Measurements from ENCODE around the gene PALLD. TPM values are rescaled to one million over a fixed set of nuclear protein-coding genes. Genes with fewer than 3 reads are reported as not detected.
A peak's percentile ranks its signal among the peaks of the same experiment; 100 is the strongest.
"Not testable (repeated sequence)": the region's sequence is repeated elsewhere in the genome, so short reads cannot be mapped to it uniquely, and the experiment has no call there.

PALLD gene
- total RNA-seq, 1 donor from 2014 or later: 121 TPM

GRCh38 chr4:168917138-168917779, 420.4 kb downstream of the PALLD start:
- peak; percentile 43 for DNase-seq

DNA sequence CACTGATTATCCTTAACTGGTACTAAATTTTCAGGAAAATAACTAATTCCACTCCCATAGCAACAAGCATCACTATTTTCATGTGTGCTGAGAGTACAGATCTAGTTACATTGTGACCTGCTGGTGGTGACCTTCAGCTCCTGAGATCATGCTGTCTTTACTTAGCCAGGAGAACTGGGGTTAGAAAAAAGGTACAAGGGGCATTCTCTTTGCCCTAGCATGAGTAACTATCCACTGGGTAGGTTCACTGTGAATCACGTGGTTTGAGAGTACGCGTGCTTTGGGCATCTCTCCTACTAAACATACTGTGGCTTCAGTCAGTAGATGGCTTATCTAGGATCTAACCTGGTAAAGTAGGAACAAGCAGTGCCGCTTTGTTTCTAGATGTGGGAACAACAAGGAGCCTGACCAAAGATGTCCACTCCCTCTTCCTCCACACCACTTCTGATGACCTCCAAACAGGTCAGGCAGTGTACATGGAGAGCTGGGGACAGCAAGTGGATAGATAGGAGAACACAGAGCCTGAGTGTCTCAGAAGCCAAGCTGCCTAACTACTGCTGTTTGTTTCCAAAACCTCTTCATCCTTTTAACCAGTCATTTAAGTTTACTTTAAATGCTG, 423.0 kb downstream of the PALLD start:
- DNase-seq: no peak

- DNase-seq: no peak
These were observed 423.7 kb downstream of the PALLD start for GRCh38 chr4:168920441-168921065.

- DNase-seq: peak; percentile 74
These were observed 426.8 kb downstream of the PALLD start for GRCh38 chr4:168923526-168924194.

- DNase-seq: no peak
These were observed 427.8 kb downstream of the PALLD start for GRCh38 chr4:168924667-168925066.

- no peak for DNase-seq
These were observed 429.1 kb downstream of the PALLD start for GRCh38 chr4:168925789-168926490.

DNA sequence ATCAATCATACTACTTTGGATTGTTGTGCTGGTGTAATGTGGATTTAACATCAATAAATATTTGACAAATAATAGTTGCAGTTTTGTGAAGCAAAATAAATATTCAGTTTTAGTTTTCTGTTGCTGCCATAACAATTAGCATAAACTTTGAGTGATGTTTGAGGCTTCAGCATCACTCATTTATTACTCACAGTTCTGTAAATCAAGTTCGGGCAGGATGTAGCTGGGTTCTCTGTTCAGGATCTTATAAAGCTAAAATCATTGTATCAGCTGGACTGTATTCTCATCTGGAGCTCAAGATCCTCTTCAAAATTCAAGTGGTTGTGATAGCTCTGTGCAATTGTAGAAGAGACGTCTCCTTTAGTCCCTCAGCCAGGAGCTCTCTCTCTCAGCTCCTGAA, 431.5 kb downstream of the PALLD start:
- no peak for DNase-seq

GRCh38 chr4:168928875-168929274, 432.0 kb downstream of the PALLD start:
- DNase-seq: no peak

- DNase-seq: no peak
These were observed 433.8 kb downstream of the PALLD start for GRCh38 chr4:168930413-168931196.

- no peak for DNase-seq
These were observed 434.4 kb downstream of the PALLD start for GRCh38 chr4:168931215-168931650.

GRCh38 chr4:168932138-168932537, 435.3 kb downstream of the PALLD start:
- DNase-seq: no peak

GRCh38 chr4:168933423-168933822, 436.6 kb downstream of the PALLD start:
- no peak for DNase-seq

- not testable (repeated sequence) for DNase-seq
These were observed 440.6 kb downstream of the PALLD start for GRCh38 chr4:168937473-168937872.

GRCh38 chr4:168942985-168943384, 446.1 kb downstream of the PALLD start:
- no peak for DNase-seq

DNA sequence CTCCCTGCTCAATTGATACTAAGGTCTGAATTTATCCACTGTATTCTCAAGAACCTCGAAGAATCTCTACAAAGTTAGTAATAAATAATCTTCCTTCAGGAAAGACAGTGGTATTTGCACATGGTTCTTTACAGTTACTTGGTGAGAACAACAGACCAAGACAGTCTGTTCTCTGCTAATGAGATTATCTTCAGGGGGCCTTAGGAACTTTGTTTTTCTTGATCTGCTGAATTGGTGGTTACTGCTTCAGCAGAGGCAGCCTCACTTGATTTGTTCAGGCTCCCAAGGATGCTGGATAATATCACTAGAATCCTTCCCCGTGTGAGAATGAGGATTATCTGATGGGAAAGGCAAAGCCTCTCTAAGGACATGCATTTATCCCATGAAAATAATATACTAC, 448.4 kb downstream of the PALLD start:
- DNase-seq: no peak

DNA sequence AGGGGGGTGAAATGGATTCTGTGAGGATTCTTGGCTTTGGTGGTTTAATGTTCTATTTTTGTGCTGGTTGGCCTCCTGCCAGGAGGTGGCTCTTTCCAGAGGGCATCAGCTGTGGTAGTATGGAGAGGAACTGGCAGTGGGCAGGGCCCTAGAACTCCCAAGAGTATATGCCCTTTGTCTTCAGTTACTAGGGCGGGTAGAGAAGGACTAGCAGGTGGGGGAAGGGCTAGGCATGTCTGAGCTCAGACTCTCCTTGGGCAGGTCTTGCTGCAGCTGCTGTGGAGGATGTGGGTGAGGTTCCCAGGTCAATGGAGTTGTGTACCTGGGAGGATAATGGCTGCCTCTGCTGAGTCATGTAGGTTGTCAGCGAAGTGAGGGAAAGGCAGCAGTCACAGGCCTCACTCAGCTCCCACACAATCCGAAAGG, 456.0 kb downstream of the PALLD start:
- DNase-seq: not testable (repeated sequence)

GRCh38 chr4:168955674-168956073, 458.8 kb downstream of the PALLD start:
- no peak for DNase-seq

- DNase-seq: no peak
These were observed 463.9 kb downstream of the PALLD start for GRCh38 chr4:168960716-168961115.

DNA sequence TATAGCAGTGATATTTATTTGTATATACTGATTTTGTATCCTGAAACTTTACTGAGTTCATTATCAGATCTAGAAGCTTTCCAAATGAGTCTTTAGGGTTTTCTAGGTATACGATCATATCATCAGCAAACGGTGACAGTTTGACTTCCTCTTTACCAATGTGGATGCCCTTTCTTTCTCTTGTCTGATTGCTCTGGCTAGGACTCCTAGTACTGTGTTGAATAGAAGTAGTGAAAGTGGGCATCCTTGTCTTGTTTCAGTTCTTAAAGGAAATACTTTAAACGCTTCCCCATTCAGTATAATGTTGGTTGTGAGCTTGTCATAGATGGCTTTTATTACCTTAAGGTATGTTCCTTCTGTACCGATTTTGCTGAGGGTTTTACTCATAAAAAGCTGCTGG, 475.7 kb downstream of the PALLD start:
- no peak for DNase-seq

Data from skin of body (tissue), 2 donors.